ENCODE data around the gene CAMTA1.

CAMTA1 gene

DNA sequence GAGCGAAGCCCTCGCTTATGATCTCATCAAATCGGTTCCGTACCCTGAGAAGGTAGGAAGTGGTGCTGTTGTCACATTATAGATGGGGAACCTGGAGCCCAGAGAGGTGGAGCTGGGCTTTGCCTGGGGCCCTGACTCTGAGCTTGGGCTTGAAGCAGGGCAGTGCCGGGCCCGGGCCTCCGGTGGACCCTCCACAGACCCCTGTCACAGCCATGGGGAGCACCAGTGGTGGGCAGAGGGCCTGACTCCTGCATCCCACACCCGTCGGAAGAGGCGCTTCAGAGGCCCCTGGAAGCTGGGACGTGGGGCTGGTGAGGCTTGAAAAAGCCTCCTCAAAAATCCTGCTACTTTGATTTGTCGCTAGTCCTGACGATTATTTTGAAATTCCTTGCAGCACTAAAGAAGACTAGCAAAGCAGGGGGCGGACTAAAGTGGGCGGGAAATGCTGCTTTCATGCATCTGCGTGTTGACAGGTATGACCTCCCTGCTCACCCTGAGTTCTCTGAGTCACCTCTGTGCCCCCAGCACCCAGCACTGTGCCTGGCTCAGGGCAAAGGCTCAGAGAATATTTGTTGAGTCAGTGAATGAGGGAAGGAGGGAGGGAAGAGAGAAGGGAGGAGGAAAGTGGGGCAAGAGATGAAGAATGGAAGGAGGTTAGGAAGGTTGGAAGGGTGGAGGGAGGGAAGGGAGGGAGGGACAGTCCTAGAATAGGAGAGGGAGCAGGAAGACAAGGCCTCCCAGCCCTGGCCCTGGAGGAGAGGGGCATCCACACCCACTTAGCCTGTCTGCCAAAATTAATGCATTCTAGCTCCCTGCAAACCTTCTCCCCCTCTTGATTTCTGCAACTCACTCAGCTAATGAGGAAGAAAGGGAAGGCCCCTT, 723.0 kb downstream of the CAMTA1 start:
- no peaks in the 10 kb centered on the region for H3K9me3 ChIP-seq (ENCODE audit: insufficient read depth, low read depth, low read length)
- no peaks in the 10 kb centered on the region for H3K36me3 ChIP-seq (ENCODE audit: insufficient read depth, low read length)
- no peak overlapping the region for H3K4me3 ChIP-seq (ENCODE audit: low read length)
- 78% methylated on average over 16 of the region's 16 CpGs for WGBS
- no peak overlapping the region for H3K27ac ChIP-seq (ENCODE audit: low read depth, low read length)
- H3K9ac ChIP-seq (ENCODE audit: low read depth, low read length) = no peak overlapping the region
- 0 out of 2 replicates have a peak, but pooled peaks cover 5% of the 10 kb centered on the region for H3K4me1 ChIP-seq (ENCODE audit: insufficient read depth, low read length)
- H3K27me3 ChIP-seq (ENCODE audit: insufficient read depth, low read length) = no peaks in the 10 kb centered on the region

DNA sequence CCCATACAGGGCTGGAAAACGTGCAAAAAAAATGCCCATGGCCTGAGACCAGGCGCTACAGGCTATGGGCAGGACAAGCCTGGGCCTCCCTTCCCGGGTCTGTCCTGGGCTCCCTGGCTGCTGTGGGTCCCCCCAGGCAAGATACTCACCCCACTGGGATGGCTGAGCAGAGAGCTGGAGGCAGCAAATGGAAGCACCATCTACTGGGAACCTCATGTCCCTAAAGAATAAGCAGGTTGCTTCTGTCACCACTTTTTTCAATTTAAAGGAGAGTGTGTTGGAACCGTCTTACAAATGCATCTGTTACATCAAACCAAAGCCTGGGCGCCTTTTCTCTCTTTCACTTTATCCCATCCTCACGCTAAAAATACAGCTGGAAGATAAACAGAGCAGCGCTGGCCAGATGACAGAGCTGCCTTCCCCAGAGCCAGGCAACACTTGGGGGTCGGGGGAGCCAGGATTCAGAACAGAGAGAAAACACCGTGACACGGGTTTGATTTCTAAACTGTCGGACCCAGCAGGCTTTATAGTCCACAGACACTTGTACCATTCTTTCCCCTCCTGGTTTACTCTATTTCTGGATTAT, 723.8 kb downstream of the CAMTA1 start:
- 0 out of 2 replicates have a peak, but pooled peaks cover 5% of the 10 kb centered on the region for H3K4me1 ChIP-seq (ENCODE audit: insufficient read depth, low read length)
- H3K27me3 ChIP-seq (ENCODE audit: insufficient read depth, low read length) = no peaks in the 10 kb centered on the region
- H3K27ac ChIP-seq (ENCODE audit: low read depth, low read length) = no peak overlapping the region
- no peaks in the 10 kb centered on the region for H3K36me3 ChIP-seq (ENCODE audit: insufficient read depth, low read length)
- H3K4me3 ChIP-seq (ENCODE audit: low read length) = no peak overlapping the region
- H3K9ac ChIP-seq (ENCODE audit: low read depth, low read length) = no peak overlapping the region
- 88% methylated on average over 11 of the region's 11 CpGs for WGBS
- H3K9me3 ChIP-seq (ENCODE audit: insufficient read depth, low read depth, low read length) = no peaks in the 10 kb centered on the region

DNA sequence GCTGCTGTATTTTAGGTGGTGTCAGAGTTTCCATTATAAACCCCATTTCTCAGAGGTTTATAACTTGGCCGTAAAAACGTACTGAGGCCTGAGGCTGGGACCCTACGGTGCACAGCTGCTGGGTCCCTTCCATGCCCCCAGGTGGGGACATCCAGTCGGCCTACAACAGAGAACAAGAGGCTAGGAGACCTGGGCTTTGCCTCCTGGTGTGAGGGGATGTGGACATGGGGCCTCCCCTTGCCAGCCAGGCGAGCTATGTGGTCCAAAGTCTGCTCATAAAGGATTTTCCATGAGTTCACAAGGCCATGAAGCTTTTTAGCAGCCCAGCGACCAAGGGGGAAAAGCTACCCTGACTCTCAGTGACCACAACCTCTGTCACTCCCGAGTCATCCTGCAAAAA, 724.3 kb downstream of the CAMTA1 start:
- Histone ChIP-seq H3K27ac (ENCODE audit: low read depth, low read length) (no peak overlapping the region), H3K9ac (ENCODE audit: low read depth, low read length) (no peak overlapping the region), H3K4me1 (ENCODE audit: insufficient read depth, low read length) (0 out of 2 replicates have a peak, but pooled peaks cover 5% of the 10 kb centered on the region), H3K27me3 (ENCODE audit: insufficient read depth, low read length) (no peaks in the 10 kb centered on the region), H3K9me3 (ENCODE audit: insufficient read depth, low read depth, low read length) (no peaks in the 10 kb centered on the region), H3K36me3 (ENCODE audit: insufficient read depth, low read length) (no peaks in the 10 kb centered on the region), H3K4me3 (ENCODE audit: low read length) (no peak overlapping the region)
- 81% methylated on average over 7 of the region's 7 CpGs for WGBS

DNA sequence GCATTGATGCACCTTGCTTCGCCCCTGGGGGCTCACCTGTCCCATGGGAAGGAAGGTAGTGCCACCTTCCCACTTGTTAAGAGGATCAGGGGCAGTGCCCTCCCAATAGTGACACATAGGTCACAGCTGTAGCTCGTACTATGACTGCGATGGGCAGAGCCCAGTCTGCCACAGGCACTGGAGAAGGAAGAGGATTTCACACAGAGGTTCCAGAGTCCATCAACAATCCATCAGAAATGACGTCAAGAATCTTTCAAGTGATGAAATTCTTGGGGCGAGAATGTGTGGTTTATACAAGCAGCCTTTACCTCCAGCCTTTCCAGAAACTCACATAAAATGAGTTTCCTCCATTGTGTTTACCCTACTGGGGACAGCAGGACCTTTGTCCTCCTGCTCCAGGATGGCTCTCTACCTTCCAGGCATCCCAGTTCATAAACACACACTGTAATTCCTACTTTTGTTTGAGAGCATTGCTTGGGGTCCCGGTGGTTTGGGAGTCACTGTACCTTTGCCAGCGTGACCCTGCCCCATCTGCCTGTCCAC, 725.2 kb downstream of the CAMTA1 start:
- Histone ChIP-seq H3K4me3 (ENCODE audit: low read length) (no peak overlapping the region), H3K27ac (ENCODE audit: low read depth, low read length) (no peak overlapping the region), H3K9ac (ENCODE audit: low read depth, low read length) (no peak overlapping the region), H3K27me3 (ENCODE audit: insufficient read depth, low read length) (no peaks in the 10 kb centered on the region), H3K4me1 (ENCODE audit: insufficient read depth, low read length) (0 out of 2 replicates have a peak, but pooled peaks cover 5% of the 10 kb centered on the region), H3K9me3 (ENCODE audit: insufficient read depth, low read depth, low read length) (no peaks in the 10 kb centered on the region), H3K36me3 (ENCODE audit: insufficient read depth, low read length) (no peaks in the 10 kb centered on the region)
- 98% methylated on average over 6 of the region's 7 CpGs for WGBS

DNA sequence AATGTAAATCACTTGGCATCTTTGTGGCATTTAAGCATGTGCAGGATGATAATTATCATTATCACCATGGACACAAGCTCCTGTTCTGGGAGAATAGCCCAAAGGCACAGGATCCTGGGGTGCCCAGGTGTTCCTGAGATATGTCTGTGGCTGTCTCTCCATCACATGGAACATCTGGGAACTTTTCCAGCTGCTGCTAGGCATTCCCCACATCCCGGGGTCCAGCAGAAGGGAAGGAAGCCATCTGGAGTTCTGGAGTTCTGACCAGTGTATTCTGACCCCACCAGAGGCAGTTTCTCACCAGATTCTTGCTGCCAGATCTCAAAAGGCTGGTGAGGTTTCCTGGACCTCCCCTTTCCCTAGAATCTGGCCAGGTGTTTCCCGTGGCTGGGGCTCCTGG, 726.1 kb downstream of the CAMTA1 start:
- Histone ChIP-seq H3K4me1 (ENCODE audit: insufficient read depth, low read length) (0 out of 2 replicates have a peak, but pooled peaks cover 5% of the 10 kb centered on the region), H3K9ac (ENCODE audit: low read depth, low read length) (no peak overlapping the region), H3K27me3 (ENCODE audit: insufficient read depth, low read length) (no peaks in the 10 kb centered on the region), H3K4me3 (ENCODE audit: low read length) (no peak overlapping the region), H3K36me3 (ENCODE audit: insufficient read depth, low read length) (no peaks in the 10 kb centered on the region), H3K27ac (ENCODE audit: low read depth, low read length) (no peak overlapping the region), H3K9me3 (ENCODE audit: insufficient read depth, low read depth, low read length) (no peaks in the 10 kb centered on the region)
- 89% methylated on average over 2 of the region's 2 CpGs for WGBS

DNA sequence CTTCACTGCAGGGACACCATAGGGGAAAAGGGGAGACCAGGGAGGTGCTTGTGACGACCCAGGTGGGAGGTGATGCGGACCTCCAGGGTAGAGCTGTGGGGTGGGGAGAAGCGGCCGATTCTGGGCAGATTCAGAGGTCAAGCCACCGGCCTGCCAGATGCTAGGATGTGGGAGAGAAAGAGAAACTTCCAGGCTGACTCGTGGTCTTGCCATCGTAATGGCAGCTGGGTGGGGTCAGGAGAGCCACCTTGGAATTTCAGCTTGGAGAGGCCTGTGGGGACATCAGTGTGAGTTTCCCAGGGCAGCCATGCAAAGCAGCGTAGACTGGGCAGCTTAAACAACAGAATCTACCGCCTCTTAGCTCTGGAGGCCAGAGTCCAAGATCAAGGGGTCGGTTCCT, 727.8 kb downstream of the CAMTA1 start:
- Histone ChIP-seq H3K27ac (ENCODE audit: low read depth, low read length) (no peak overlapping the region), H3K4me3 (ENCODE audit: low read length) (no peak overlapping the region), H3K4me1 (ENCODE audit: insufficient read depth, low read length) (0 out of 2 replicates have a peak, but pooled peaks cover 5% of the 10 kb centered on the region), H3K27me3 (ENCODE audit: insufficient read depth, low read length) (no peaks in the 10 kb centered on the region), H3K9me3 (ENCODE audit: insufficient read depth, low read depth, low read length) (no peaks in the 10 kb centered on the region), H3K9ac (ENCODE audit: low read depth, low read length) (no peak overlapping the region), H3K36me3 (ENCODE audit: insufficient read depth, low read length) (no peaks in the 10 kb centered on the region)
- 91% methylated on average over 10 of the region's 10 CpGs for WGBS

DNA sequence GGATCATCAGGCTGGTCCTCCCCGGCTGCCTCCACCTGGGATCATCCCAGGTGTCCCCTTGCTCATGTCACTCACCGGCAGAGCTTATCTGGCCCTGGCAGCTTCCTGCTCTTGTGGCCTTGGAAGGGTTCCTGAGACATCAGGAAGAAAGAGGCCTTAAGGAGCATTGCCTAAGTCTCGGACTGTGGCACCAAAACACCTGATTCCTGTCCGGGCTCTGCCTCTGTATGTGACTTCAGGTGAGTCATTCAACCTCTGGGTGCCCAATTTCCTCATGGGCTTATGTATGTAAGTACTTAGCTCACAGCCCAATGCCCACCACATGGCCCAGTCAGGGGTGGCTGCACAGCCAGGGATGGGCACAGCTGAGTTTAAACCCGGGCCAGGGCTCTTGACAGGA, 729.9 kb downstream of the CAMTA1 start:
- Histone ChIP-seq H3K4me3 (ENCODE audit: low read length) (no peak overlapping the region), H3K9me3 (ENCODE audit: insufficient read depth, low read depth, low read length) (no peaks in the 10 kb centered on the region), H3K36me3 (ENCODE audit: insufficient read depth, low read length) (no peaks in the 10 kb centered on the region), H3K9ac (ENCODE audit: low read depth, low read length) (no peak overlapping the region), H3K4me1 (ENCODE audit: insufficient read depth, low read length) (no peaks in the 10 kb centered on the region), H3K27me3 (ENCODE audit: insufficient read depth, low read length) (no peaks in the 10 kb centered on the region), H3K27ac (ENCODE audit: low read depth, low read length) (no peak overlapping the region)
- WGBS = 78% methylated on average over 5 of the region's 5 CpGs

DNA sequence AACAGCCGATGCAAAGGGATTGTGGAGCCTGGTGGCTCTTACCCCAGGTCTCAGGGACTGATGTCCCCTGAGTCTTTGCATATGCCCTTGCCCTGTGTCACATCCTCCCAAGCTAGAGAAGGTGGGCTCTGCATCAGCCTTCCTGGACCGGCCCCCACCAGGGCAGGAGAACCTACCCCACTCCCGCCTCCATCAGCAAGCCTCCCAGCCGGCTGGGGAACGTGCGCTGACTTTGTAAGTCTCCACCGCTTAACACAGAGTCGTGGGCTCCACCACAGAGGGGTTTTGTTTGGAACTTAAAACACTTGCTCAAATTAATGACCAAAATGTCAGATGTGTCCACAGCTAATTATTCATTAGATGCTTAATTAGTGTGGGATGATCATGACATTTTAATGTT, 730.6 kb downstream of the CAMTA1 start:
- H3K27me3 ChIP-seq (ENCODE audit: insufficient read depth, low read length) = no peaks in the 10 kb centered on the region
- WGBS = 93% methylated on average over 8 of the region's 8 CpGs
- H3K9me3 ChIP-seq (ENCODE audit: insufficient read depth, low read depth, low read length) = no peaks in the 10 kb centered on the region
- no peak overlapping the region for H3K27ac ChIP-seq (ENCODE audit: low read depth, low read length)
- H3K36me3 ChIP-seq (ENCODE audit: insufficient read depth, low read length) = no peaks in the 10 kb centered on the region
- H3K4me1 ChIP-seq (ENCODE audit: insufficient read depth, low read length) = no peaks in the 10 kb centered on the region
- no peak overlapping the region for H3K4me3 ChIP-seq (ENCODE audit: low read length)
- H3K9ac ChIP-seq (ENCODE audit: low read depth, low read length) = no peak overlapping the region

DNA sequence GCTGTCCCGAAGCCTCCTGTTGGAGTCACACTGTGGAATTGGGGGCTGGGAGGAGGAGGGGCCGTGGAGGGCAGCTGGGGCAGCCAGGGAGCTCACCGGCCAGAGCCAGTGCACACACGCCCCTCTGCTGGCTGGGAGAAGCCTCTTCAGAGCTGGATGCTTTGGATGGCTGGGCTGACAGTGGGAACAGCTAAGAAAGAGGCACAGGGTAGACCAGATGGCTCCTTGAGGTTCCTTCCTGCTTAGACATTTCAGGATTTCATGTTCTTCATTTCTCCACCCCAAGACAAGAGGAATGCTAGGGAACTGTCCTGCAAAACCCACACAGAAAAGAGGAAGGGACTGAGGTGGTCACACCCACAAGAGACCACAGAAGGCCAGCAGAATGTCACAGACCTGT, 731.1 kb downstream of the CAMTA1 start:
- Histone ChIP-seq H3K4me3 (ENCODE audit: low read length) (no peak overlapping the region), H3K27me3 (ENCODE audit: insufficient read depth, low read length) (no peaks in the 10 kb centered on the region), H3K9me3 (ENCODE audit: insufficient read depth, low read depth, low read length) (no peaks in the 10 kb centered on the region), H3K36me3 (ENCODE audit: insufficient read depth, low read length) (no peaks in the 10 kb centered on the region), H3K9ac (ENCODE audit: low read depth, low read length) (no peak overlapping the region), H3K27ac (ENCODE audit: low read depth, low read length) (no peak overlapping the region), H3K4me1 (ENCODE audit: insufficient read depth, low read length) (no peaks in the 10 kb centered on the region)
- WGBS = 43% methylated on average over 4 of the region's 4 CpGs

DNA sequence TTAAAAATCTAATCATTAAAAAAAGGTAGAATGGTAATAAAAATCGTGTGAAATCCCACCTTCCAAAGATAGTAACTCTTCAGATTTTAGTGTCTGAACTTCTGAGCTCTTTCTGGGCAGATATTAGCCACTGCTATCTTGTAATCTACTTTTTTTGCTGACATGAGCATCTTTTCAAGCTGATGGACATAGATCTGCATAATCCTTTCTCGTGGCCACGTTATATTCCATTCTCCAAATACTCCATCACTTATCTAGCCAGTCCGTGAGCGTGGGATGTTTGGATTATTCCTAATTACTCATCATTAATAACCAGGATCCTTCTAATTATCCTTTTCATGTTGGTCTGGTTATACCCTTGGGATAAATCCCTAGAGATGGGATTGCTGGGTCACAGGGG, 731.7 kb downstream of the CAMTA1 start:
- no peaks in the 10 kb centered on the region for H3K4me1 ChIP-seq (ENCODE audit: insufficient read depth, low read length)
- no peaks in the 10 kb centered on the region for H3K27me3 ChIP-seq (ENCODE audit: insufficient read depth, low read length)
- no peaks in the 10 kb centered on the region for H3K9me3 ChIP-seq (ENCODE audit: insufficient read depth, low read depth, low read length)
- no peaks in the 10 kb centered on the region for H3K36me3 ChIP-seq (ENCODE audit: insufficient read depth, low read length)
- H3K4me3 ChIP-seq (ENCODE audit: low read length) = no peak overlapping the region
- 84% methylated on average over 5 of the region's 5 CpGs for WGBS
- no peak overlapping the region for H3K27ac ChIP-seq (ENCODE audit: low read depth, low read length)
- no peak overlapping the region for H3K9ac ChIP-seq (ENCODE audit: low read depth, low read length)

DNA sequence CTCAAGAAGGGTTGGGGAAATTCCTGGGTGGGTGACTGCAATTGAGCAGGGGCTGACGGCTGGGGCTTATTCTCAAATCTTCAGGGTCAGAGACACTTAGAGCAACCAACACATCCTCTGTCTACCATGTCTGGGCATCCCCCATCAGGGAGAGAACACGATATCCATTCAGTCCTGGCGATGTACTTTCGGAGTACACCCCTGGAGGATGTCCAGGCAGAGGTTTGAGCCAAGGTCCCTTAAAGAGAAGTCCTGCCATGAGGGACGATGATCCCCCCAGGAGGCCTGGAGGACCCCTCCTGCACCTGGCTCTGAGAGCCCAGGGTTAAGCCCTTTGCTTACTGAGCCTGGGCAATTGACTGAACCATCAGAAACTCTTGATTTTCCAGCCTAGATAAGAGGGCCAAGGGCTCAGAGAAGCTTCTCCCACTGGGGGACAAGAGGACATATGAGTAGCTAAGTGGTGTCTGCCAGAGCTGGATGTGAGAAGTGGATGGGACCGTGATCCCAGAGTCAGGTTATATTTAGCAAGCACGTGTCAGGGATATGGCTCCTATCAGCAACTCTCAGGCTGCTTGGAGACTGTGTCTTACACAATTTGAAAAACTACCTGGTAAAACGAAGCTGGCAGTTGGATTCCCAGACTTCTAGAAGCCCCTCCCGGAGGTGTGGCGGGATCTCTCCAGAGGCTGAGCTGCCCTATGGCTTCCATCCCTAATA, 732.5 kb downstream of the CAMTA1 start:
- Histone ChIP-seq H3K27ac (ENCODE audit: low read depth, low read length) (no peak overlapping the region), H3K9me3 (ENCODE audit: insufficient read depth, low read depth, low read length) (no peaks in the 10 kb centered on the region), H3K9ac (ENCODE audit: low read depth, low read length) (no peak overlapping the region), H3K27me3 (ENCODE audit: insufficient read depth, low read length) (no peaks in the 10 kb centered on the region), H3K4me3 (ENCODE audit: low read length) (no peak overlapping the region), H3K4me1 (ENCODE audit: insufficient read depth, low read length) (no peaks in the 10 kb centered on the region), H3K36me3 (ENCODE audit: insufficient read depth, low read length) (no peaks in the 10 kb centered on the region)
- WGBS = 86% methylated on average over 10 of the region's 10 CpGs
